HS-5 (cell line): ENCODE measurements around the gene TRAK1.
A peak's percentile ranks its signal among the peaks of the same experiment; 100 is the strongest.

Experiments used
- DNase-seq: peaks from one replicate; pipeline ENCODE4 v3.0.0-alpha.2; 2012; ENCODE audit warnings: low read depth

Gene TRAK1

DNA sequence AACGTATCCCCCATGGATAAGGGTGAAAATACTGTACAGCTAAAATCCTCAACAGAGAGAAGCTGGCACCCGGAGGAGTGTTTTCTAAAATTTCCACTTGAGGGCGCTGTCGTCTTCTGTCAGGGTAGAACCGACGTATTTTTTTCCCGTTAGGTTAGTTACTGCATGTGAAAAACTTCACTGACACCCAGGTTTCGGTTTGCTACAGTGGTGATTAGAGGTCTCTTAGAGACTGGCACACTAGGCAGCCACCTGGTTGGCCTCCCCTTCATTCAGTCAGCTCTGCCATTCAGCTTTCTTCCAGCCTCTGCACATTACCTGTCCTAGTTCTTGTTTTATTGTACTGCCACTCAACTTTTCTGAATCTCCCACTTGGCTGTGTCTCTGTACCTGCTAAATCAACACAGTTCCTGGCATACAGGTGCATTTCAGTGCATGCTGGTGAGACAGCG lies 156.4 kb downstream of the TRAK1 start:
- DNase-seq: no peak

- DNase-seq: no peak
These were observed 159.6 kb downstream of the TRAK1 start for GRCh38 chr3:42250761-42251160.

- DNase-seq: no peak
These were observed 163.4 kb downstream of the TRAK1 start for GRCh38 chr3:42254566-42254965.

DNA sequence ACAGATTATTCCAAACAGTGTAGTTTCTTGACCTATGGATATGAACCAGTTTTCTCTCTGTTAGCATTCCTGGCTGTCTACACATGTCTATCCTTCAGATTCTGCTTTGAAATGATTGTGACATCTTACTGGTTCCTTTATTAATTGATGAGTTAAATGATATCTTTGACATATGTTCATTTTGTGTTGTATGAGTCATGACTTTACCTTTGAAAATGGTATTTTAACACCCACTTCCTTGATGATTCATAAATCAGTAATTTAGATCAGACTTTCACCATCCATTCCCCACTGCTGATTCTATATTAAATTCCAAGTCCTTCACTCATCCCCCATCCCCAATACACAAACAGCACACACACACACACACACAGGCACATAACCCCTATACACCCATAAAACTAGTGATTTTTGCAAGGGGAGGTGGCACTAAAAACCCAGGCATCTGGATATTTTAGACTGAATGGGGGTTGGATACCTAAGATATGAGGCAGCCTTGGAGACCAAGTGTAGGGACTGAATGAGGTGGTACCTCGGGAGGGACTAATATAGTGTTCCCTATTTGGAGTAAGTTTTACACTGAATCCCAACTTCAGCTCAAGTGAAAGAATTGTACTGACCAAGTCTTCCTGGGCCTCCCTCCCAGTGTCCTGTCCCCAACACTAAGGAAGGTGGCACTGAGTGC lies 165.1 kb downstream of the TRAK1 start:
- DNase-seq: peak; percentile 90

GRCh38 chr3:42257007-42257406 lies 165.8 kb downstream of the TRAK1 start:
- no peak for DNase-seq

DNA sequence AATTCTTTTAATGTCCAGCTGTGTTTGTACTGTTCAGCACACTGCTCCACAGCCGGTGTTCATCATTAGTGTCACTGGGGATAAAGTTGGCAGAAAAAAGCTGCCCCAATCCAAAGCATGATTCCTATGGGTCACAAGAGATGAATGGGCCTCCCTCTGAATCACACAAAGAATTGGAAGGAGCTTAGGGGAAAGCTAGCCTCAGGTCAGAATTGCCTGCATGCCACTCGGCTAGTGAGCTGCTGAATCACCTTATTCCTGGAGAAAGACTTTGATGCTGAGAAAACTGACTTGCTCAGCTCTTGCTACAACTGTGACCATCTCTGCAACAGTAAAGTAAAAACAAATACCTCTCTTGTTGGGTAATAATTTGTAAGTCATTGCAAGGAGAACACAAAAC lies 171.4 kb downstream of the TRAK1 start:
- peak; percentile 86 for DNase-seq

GRCh38 chr3:42263354-42264346 lies 172.5 kb downstream of the TRAK1 start:
- DNase-seq: no peak

- DNase-seq: no peak
These were observed 173.4 kb downstream of the TRAK1 start for GRCh38 chr3:42264399-42265058.

GRCh38 chr3:42265059-42265991 lies 174.2 kb downstream of the TRAK1 start:
- DNase-seq: no peak

GRCh38 chr3:42266085-42266484 lies 174.9 kb downstream of the TRAK1 start, which contains the start of gene CCK:
TSS of gene CCK (minus strand) at chr3:42266185. CDS start at chr3:42263630, 2,555 bp downstream.
- no peak for DNase-seq

- DNase-seq: no peak
These were observed 176.7 kb downstream of the TRAK1 start for GRCh38 chr3:42267878-42268277.

DNA sequence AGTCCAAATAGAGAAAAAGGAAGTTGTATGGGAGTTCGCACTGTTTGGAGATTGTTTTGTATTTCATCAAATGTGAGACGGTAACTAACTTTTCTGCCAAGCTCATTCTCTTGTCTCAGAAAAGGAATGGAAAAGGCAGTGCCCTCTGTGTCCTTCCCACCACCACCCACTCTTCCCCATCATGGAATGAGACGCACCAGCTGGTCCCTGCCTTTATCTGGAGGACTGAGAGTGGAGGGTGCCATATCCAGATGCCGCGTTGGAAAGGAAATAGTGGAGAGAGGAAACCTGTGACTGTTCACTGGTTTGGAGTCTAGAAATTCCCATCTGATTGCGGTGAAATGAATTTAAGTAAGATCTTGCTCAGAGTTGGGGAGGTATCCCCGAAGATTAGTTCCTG lies 178.5 kb downstream of the TRAK1 start:
- DNase-seq: no peak

- DNase-seq: no peak
These were observed 179.4 kb downstream of the TRAK1 start for GRCh38 chr3:42270561-42270960.

DNA sequence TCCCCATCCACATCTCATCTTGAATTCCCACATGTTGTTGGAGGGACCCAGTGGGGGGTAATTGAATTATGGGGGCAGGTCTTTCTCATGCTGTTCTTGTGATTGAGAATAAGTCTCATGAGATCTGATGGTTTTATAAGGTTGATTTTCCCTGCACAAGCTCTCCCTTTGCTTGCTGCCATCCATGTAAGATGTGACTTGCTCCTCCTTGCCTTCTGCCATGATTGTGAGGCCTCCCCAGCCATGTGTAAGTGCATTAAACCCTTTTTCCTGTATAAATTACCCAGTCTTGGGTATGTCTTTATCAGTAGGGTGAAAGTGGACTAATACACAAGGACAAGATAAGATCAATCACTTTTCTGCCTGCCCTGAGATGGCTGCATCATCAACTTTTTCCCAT lies 180.6 kb downstream of the TRAK1 start:
- DNase-seq: no peak

GRCh38 chr3:42273361-42273760 lies 182.2 kb downstream of the TRAK1 start:
- no peak for DNase-seq

DNA sequence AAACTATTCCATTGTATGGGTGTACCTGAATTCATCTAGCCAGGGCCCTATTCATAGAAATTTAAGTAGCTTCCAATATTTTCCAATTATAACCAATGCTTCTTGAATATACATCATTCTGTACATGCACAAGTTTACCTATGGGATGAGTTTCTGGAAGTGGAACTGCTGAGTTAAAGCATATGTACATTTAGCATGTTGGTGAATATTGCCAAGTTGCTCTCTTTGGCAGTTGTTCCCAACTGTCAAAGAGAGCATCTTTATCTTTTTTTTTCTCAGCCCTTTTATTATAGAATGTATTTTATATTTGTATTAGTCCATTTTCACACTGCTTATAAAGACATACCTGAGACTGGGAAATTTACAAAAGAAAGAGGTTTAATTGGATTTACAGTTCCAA lies 183.1 kb downstream of the TRAK1 start:
- no peak for DNase-seq

DNA sequence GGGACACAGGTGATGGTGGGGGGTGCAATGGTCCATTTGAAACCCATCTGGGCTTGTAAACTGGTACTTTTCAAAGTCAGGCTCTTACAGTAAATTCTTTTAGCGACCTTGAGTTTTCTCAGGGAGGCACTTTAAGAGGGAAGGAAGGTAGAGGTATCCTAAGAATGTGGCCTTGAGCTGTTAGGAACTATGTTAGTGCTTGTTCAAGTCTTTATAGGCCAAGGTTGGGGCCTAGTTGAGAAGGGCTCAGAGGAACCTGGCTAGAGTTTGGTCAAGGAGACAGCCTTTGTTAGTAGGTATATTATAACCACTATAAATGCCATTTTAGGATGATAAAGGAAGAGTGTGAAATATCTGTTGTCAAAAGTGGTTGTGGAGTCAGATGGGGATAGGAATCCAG lies 184.1 kb downstream of the TRAK1 start:
- no peak for DNase-seq
